Loucy (cell line): ENCODE results near the gene KANSL3.

Experiments
- EZH2phosphoT487 ChIP-seq: fragments of 200-600 bp; IDR thresholded peaks from 2 replicates; pipeline ENCODE4 v1.6.1; 2018; ENCODE audit warnings: antibody characterized with exemption, mild to moderate bottlenecking, moderate library complexity, borderline replicate concordance
- TF ChIP-seq, protein P1 (sequence below): fragments of 200-600 bp; sonication (generic); conservative IDR thresholded peaks from 2 replicates; pipeline ENCODE4 v1.5.1; 2014; ENCODE audit warnings: mild to moderate bottlenecking, antibody characterized with exemption, low read length

DNA sequence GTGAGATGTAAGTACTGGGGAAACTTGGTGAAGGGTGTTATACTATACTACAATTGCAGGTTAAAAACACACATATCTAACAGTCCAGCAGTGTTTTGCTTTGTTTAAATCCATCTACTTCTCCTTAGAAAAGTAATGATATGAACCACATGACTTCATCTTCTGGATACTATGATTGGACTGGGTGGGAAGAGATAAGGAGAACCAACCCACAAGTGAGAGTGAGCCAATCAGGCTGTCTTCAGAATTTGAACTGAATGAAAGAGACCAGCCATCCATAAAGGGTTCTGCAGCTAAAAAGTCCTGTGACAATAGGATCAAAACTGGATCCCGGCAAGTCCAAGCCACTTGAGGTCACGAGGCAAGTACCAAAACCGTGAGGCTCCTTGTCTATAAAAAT, 46.6 kb downstream of the KANSL3 start:
- TF ChIP-seq, protein P1, sequence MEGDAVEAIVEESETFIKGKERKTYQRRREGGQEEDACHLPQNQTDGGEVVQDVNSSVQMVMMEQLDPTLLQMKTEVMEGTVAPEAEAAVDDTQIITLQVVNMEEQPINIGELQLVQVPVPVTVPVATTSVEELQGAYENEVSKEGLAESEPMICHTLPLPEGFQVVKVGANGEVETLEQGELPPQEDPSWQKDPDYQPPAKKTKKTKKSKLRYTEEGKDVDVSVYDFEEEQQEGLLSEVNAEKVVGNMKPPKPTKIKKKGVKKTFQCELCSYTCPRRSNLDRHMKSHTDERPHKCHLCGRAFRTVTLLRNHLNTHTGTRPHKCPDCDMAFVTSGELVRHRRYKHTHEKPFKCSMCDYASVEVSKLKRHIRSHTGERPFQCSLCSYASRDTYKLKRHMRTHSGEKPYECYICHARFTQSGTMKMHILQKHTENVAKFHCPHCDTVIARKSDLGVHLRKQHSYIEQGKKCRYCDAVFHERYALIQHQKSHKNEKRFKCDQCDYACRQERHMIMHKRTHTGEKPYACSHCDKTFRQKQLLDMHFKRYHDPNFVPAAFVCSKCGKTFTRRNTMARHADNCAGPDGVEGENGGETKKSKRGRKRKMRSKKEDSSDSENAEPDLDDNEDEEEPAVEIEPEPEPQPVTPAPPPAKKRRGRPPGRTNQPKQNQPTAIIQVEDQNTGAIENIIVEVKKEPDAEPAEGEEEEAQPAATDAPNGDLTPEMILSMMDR, result no peak
- no peak for TF ChIP-seq EZH2phosphoT487
